GM19455 (cell line): ENCODE data around the gene GAREM2.

ENCODE experiments used
- ATAC-seq: cut with Tn5 transposase; IDR thresholded peaks from one replicate; pipeline ENCODE4 v1.9.1; 2021; ENCODE audit not compliant: unreplicated experiment

GAREM2 gene

DNA sequence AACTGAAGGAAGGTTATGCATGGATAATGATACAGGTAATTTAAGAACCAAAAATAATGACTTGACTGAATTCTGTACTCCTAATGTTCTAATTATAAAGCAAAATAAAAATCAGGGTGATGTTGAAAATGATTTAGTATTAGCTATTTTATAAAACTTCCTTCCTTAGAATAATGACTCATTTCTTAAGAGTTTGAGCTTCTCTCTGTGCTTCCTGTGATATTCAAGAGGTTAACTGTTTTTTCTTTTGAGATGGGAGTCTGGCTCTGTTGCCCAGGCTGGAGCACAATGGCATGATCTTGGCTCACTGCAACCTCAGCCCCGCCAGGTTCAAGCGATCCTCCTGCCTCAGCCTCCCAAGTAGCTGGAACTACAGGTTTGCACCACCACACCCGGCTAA, 56.7 kb downstream of the GAREM2 start:
- no peak for ATAC-seq

DNA sequence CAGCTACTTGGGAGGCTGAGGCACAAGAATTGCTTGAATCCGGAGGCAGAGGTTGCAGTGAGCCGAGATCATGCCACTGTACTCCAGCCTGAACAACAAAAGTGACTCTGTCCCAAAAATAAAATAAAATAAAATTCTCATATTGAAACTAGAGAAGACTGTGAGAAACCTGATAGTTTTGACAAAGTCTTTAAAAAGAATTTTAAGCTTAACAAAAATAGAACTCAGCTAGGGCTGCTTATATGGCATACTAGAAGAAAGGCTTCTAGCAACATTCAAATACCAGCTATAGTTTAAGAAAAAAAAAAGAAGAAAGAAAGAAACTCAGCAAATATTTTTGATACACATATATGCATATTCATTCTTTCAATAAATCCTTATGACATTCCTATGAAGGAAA, 57.9 kb downstream of the GAREM2 start:
- no peak for ATAC-seq

DNA sequence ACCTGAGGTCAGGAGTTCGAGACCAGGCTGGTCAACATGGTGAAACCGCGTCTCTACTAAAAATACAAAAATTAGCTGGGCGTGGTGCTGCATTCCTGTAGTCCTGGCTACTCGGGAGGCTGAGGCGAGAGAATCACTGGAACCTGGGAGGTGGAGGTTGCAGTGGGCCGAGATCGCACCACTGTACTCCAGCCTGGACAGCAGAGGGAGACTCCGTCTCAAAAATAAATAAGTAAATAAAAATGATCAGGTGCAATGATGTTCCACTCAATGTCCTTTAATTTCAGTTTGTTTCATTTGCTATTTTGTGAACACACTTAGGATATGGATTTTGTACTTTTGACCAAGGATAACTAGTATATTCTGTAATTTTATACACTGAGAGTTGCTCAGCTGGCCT, 62.2 kb downstream of the GAREM2 start:
- no peak for ATAC-seq

DNA sequence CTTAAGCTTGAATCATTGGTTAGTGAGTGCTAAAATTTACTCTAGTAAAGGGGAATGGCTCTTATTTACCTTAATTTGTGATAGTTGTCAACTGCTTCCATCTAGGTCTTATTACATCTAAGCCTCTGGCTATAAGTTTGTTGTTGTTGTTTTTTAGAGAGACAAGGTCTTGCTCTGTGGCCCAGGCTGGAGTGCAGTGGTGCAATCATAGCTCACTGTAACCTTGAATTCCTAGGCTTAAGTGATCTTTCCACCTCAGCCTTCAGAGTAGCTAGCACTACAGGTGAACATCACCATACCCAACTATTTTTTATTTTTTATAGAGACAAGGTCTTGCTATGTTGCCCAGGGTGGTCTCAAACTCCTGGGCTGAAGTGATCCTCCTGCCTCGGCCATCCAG, 65.0 kb downstream of the GAREM2 start:
- ATAC-seq: no peak

DNA sequence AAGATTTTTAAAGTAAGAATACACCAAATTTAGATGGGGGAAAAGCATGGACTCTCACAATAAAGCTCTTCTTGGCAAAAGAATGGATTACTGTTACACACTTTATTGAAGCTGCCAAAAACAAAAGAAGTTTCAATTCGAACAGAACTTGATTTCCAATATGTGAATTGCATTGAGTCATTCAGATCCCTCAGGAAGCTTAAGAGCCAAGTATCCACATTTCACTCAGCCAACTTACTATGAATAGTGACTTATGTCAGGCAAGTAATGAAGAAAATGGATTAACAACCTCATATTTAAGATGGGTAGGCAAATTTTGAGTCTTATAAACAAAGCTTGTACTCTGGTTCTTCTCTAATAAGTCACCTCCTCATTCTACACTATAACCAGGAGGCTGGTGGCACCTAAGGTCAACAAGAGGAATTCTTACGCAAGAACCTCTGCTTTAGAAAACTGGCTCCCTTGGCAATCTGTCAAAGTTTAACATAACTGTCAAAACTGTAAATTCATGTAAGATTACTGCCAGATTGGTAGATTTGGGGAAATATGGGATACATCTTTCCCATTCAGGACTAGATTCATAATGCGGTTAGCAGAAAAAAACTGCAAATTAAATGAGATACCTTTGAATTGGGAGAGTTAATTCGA, 65.5 kb downstream of the GAREM2 start:
- ATAC-seq: no peak
